Activated CD8-positive, alpha-beta T cell treated with anti-CD3 and anti-CD28 coated beads, Interleukin-2, amount 10 ng/mL, durations not matched to agents 7 days and 5 days (primary cell): ENCODE results near the gene KERA. TPM values are rescaled to one million over a fixed set of nuclear protein-coding genes. Genes with fewer than 3 reads are reported as not detected.
"Not testable (repeated sequence)": the region's sequence is repeated elsewhere in the genome, so short reads cannot be mapped to it uniquely, and the experiment has no call there.

Source experiments
- ATAC-seq: fragments of 150-1000 bp; cut with Tn5 transposase; one replicate; pipeline ENCODE4 v1.10.0; 2021; ENCODE audit warnings: moderate library complexity
- CTCF ChIA-PET: fragments of 350-600 bp; sonication (Branson Sonifier 250); formaldehyde crosslinking; loops from one replicate; lab custom pipeline; 2021; ENCODE audit warnings: antibody characterized with exemption; lab: Charles Lee
- POLR2A ChIA-PET: fragments of 350-600 bp; sonication (Branson Sonifier 250); formaldehyde crosslinking; loops from one replicate; lab custom pipeline; 2021; ENCODE audit warnings: antibody characterized with exemption; lab: Charles Lee
- DNase-seq: peaks from one replicate; pipeline ENCODE4 v3.0.0-alpha.2; 2020
- H3K27ac Mint-ChIP-seq: one replicate; pipeline ENCODE4 v1.8.0; 2021; ENCODE audit warnings: mild to moderate bottlenecking, mixed read lengths
- H3K27me3 Mint-ChIP-seq: one replicate; pipeline ENCODE4 v1.8.0; 2021; ENCODE audit warnings: low read depth, mixed read lengths
- H3K36me3 Mint-ChIP-seq: one replicate; pipeline ENCODE4 v1.8.0; 2021; ENCODE audit warnings: low read depth, mixed read lengths
- H3K4me1 Mint-ChIP-seq: one replicate; pipeline ENCODE4 v1.8.0; 2021; ENCODE audit warnings: low read depth, mixed read lengths
- H3K4me3 Mint-ChIP-seq: one replicate; pipeline ENCODE4 v1.8.0; 2021; ENCODE audit warnings: mild to moderate bottlenecking, mixed read lengths
- H3K9me3 Mint-ChIP-seq: one replicate; pipeline ENCODE4 v1.8.0; 2022; ENCODE audit warnings: mixed read lengths; ENCODE audit not compliant: insufficient read depth
- total RNA-seq, 2 experiments: library from RNA; stranded (reverse); gene quantifications; one replicate each; pipeline ENCODE4 v1.2.3, GENCODE V29; 2021

The KERA gene
- total RNA-seq, 2 experiments from 2014 or later = not detected

DNA sequence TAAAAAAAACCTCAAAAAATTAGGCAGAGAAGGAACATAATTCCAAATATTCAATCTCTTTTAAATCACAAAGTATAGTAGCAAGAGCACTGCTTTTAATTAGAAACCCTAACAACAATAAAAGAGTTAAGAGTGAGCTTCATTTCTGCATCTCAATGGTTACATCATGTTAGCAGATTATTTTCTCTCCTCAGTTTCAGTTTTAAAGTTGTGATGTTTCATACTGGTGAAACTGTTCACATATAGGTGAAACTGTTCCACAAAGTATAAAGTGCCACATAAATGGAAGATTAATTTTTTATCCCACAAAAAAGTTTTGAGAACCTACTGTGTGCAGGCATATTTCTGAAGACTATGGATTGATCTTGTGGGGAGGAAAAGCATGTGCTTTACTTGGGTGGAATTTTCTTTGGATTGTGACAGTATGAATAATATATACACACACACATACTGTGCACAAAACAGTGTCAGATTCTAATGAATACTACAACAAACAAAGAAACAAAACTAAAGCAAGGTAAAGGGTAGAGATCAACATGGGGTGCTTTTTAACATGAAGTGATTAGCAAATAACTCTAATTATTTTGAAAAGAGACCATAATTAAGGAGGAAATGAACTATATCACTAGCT is 36.3 kb upstream of the KERA start:
- Mint-ChIP-seq H3K4me3 (no peak overlapping the region), H3K36me3 (no peaks in the 10 kb centered on the region), H3K9me3 (peaks cover 3% of the 10 kb centered on the region), H3K4me1 (no peaks in the 10 kb centered on the region), H3K27me3 (no peaks in the 10 kb centered on the region), H3K27ac (no peak overlapping the region)
- POLR2A ChIA-PET = no interaction called here
- DNase-seq (no peak), ATAC-seq (no peak)
- CTCF ChIA-PET = no interaction called here

DNA sequence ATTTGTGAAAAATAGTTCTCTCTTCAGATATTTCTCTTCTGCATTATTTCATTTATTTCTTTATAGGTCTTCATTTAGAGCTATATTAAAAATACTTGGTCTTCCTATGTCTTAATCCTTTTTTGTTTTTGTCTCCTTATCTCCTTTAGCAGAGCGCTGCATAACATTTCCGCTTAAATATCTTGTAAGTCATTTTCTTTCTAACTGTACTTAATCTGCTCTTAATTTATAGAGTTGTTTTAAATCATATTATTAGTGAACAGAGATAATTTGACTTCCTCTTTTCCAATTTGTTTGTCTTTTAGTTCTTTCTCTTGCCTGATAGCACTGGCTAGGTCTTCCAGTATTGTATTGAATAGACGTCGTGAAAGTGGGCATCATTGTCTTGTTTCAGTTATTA is 35.5 kb upstream of the KERA start:
- no peak for DNase-seq
- H3K4me1 Mint-ChIP-seq = no peaks in the 10 kb centered on the region
- ATAC-seq = no peak
- POLR2A ChIA-PET = no interaction called here
- no peaks in the 10 kb centered on the region for H3K36me3 Mint-ChIP-seq
- H3K4me3 Mint-ChIP-seq = no peak overlapping the region
- peaks cover 8% of the 10 kb centered on the region for H3K9me3 Mint-ChIP-seq
- CTCF ChIA-PET = no interaction called here
- no peak overlapping the region for H3K27ac Mint-ChIP-seq
- H3K27me3 Mint-ChIP-seq = no peaks in the 10 kb centered on the region

DNA sequence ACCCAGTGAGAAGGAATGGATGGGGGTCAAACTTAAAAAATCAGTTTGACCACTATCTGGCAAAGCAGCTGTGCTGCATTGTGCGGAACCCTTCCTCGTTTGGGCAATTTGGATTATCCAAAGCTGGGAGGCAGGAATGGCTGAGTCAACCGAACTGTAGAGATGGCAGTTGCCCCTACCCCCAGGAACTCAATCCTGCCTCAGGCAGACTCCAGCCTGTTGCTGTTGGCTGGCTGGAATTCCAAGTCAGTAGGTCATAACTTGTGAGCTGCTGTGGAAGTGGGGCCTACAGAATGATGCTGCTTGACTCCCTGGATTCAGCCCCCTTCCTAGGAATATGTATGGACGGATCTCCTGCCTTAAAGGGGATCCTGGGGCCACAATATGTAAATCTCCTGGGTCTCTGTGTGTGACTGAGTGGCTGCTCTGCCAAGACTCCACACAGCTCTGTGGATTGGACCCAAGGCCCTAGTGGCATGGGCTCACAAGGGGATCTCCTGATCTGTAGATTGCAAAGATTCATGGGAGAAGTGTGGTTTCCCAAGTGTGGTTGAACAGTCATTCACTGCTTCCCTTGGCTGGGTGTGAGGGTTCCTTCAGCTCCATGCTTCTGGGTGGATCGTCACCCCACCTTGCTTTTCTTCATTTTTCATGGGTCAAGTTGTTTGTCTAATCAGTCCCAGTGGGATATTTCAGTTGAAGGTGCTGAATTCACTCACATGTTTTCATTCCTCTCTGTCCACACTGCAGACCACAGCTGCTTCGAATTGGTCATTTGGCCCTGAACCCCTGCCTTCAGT is 34.3 kb upstream of the KERA start:
- Mint-ChIP-seq H3K36me3 (no peaks in the 10 kb centered on the region), H3K4me3 (no peak overlapping the region), H3K4me1 (no peaks in the 10 kb centered on the region), H3K27ac (no peak overlapping the region), H3K27me3 (no peaks in the 10 kb centered on the region), H3K9me3 (peaks cover 8% of the 10 kb centered on the region)
- ChIA-PET CTCF (no interaction called here), POLR2A (no interaction called here)
- no peak for ATAC-seq
- no peak for DNase-seq

DNA sequence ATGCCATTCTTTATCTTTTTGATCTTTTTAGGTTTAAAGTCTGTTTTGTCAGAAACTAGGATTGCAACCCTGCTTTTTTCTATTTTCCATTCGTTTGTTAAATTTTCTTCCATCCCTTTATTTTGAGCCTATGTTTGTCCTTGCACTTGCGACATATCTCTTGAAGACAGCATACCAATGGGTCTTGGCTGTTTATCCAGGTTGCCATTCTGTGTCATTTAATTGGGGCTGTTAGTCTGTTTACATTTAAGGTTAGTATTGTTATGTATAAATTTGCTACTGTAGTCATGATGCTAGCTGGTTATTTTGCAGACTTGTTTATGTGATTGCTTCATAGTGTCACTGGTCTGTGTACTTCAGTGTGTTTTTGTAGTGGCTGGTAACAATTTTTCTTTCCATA is 32.1 kb upstream of the KERA start:
- ATAC-seq, H3K27ac Mint-ChIP-seq, H3K27me3 Mint-ChIP-seq, DNase-seq, H3K4me1 Mint-ChIP-seq, H3K4me3 Mint-ChIP-seq, H3K9me3 Mint-ChIP-seq, H3K36me3 Mint-ChIP-seq, POLR2A ChIA-PET: not testable (repeated sequence)
- CTCF ChIA-PET = interaction anchor here (1.2 kb wide), 1 partner anchor 19 kb away, joined by 4 read pairs; no protein-coding TSS in a partner anchor

DNA sequence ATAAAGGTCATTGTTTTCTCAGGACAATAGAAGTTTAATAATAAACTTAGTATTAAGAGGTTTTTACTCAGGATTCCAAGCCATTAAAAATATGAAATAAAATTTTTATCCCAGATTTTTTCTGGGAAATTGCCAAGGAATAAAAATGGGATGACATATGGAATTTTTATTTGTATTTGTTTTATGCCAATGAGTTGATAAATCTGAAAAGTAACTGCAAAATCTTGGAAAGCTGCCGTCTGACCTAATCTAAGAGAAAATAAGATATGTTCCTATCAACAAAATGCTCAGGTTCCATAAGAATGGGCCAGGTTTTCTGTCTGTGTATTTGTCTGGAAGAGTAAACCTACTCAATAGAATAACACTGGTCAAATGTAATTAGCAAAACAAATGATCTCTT is 22.2 kb upstream of the KERA start:
- Mint-ChIP-seq H3K4me1 (no peaks in the 10 kb centered on the region), H3K27me3 (no peaks in the 10 kb centered on the region), H3K4me3 (no peak overlapping the region), H3K9me3 (no peaks in the 10 kb centered on the region), H3K36me3 (no peaks in the 10 kb centered on the region), H3K27ac (no peak overlapping the region)
- no peak for ATAC-seq
- DNase-seq = no peak
- ChIA-PET CTCF (no interaction called here), POLR2A (no interaction called here)

DNA sequence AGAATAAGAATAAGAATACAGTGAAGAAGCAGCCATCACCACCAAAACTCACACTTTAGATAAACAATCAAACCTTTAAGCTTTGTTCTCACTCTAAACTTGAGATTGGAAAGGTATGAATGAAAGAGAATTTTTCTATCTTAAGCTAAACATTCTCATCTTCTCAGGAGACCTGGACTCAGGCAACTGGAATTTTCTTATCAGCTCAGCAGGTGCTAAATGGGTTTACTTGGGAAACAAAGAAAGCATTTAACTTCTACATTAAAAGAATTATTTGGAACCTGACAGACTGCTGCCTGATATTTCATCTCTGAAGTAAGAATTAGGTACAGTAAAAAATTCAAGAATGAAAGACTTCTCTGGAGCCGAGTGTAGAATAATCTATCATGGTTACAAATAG is 20.7 kb upstream of the KERA start:
- Mint-ChIP-seq H3K27ac (no peak overlapping the region), H3K4me3 (no peak overlapping the region), H3K4me1 (no peaks in the 10 kb centered on the region), H3K9me3 (no peaks in the 10 kb centered on the region), H3K36me3 (no peaks in the 10 kb centered on the region), H3K27me3 (no peaks in the 10 kb centered on the region)
- ATAC-seq (no peak), DNase-seq (no peak)
- ChIA-PET POLR2A (no interaction called here), CTCF (no interaction called here)

DNA sequence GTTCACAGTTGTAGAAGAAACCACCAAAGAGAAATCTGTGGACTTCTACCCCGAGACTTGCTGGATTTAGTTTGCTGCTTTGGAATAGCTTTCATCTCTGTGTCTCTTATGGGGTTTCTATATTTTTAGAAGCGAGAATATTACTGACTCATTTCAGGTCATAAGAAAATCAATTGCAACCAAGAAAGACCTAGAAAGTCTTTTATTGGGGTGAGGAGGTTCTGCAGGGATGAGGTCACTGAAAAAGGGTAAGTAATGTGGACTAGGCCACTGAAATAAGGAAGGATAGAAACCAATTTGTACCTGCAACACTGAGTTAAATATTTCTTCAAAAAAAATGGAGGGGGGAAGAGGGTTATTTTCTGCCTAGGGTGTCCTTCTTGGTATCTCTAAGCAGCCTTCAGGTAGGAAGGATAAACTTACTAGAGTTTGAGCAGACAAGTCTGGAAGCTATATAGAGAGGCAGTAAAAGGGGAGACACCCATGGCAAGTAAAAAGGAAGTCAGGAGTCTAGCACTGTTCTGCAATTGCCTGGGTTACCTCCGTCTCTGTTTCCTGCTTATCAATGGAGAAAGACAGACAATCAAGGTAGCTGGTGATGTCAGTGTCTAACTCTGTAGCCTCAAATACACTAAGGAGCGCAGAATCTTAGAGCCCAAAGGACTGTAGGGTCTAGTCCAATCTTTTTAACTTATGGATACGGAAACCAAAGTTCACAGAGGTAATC is 19.6 kb upstream of the KERA start:
- ChIA-PET CTCF (no interaction called here), POLR2A (no interaction called here)
- Mint-ChIP-seq H3K4me1 (no peaks in the 10 kb centered on the region), H3K4me3 (no peak overlapping the region), H3K36me3 (no peaks in the 10 kb centered on the region), H3K27me3 (no peaks in the 10 kb centered on the region), H3K9me3 (no peaks in the 10 kb centered on the region), H3K27ac (no peak overlapping the region)
- DNase-seq = no peak
- no peak for ATAC-seq

DNA sequence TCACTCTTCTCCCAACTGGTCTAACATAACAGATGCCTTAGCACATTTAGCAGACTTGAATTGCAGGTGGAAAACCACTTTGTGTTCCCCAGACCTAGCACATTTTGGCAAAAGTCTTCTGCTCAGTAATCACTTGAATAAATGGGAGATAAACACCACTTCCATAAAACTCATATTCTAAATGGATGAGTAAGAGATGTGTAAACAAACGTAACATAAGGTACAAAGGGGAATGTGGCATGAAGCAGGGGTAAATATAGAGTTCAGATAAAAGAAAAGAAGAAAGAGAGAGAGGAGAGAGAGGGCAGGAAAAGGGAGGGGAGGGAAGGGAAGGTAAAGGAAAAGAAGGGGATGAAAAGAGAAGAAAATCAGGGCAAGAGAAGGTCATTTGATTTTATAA is 17.0 kb upstream of the KERA start:
- Mint-ChIP-seq H3K9me3 (no peaks in the 10 kb centered on the region), H3K4me3 (no peak overlapping the region), H3K27ac (no peak overlapping the region), H3K4me1 (no peaks in the 10 kb centered on the region), H3K27me3 (no peaks in the 10 kb centered on the region), H3K36me3 (no peaks in the 10 kb centered on the region)
- ChIA-PET CTCF (no interaction called here), POLR2A (no interaction called here)
- DNase-seq (no peak), ATAC-seq (no peak)

DNA sequence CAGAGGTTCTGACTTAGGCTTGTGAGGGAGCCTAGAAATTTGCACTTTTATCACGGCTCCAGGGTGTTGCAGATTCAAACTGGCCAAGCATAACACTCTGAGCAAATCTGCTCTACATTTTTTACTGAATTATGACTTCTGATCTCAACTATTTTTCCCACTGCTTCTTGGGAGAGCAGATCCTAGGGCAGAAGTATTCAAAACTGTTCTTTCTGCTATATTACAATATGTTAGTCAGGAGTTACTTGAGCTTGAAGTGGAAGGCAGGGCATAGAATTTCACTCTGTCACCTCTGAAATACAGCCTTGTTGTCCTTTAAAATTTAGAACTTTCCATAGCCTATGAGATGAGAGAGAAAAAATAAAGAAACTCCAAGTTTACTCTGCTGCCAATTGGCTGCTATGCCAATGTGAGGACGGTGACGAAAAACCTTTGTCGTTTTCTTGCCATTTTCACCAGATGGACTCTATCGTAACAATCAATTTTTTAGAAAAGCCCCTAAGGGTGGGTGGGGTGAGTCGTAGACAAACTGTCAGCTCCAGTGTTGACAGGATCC is 16.4 kb upstream of the KERA start:
- H3K36me3 Mint-ChIP-seq = no peaks in the 10 kb centered on the region
- no peaks in the 10 kb centered on the region for H3K4me1 Mint-ChIP-seq
- CTCF ChIA-PET = no interaction called here
- ATAC-seq = no peak
- H3K27me3 Mint-ChIP-seq = no peaks in the 10 kb centered on the region
- H3K4me3 Mint-ChIP-seq = no peak overlapping the region
- POLR2A ChIA-PET = no interaction called here
- no peak overlapping the region for H3K27ac Mint-ChIP-seq
- no peak for DNase-seq
- H3K9me3 Mint-ChIP-seq = no peaks in the 10 kb centered on the region

DNA sequence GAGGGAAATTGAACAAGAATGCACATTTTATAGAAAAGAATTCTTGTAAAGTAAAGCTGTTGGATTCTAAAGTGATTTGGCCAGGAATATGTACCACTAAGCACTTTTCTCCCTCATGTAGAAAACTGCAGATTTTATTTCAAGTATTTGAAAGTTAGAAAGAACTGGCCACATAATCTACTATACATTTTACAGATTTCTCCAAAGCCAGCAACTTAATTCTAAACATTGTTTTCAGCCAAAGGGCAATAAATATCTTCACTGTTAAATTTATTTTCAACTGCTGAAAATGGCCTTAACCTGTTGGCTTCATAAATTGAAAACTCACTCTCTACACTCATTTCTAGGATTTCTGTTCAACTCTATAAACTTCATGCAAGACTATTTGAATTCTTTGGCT is 15.6 kb upstream of the KERA start:
- no peaks in the 10 kb centered on the region for H3K27me3 Mint-ChIP-seq
- no peak overlapping the region for H3K27ac Mint-ChIP-seq
- CTCF ChIA-PET = no interaction called here

DNA sequence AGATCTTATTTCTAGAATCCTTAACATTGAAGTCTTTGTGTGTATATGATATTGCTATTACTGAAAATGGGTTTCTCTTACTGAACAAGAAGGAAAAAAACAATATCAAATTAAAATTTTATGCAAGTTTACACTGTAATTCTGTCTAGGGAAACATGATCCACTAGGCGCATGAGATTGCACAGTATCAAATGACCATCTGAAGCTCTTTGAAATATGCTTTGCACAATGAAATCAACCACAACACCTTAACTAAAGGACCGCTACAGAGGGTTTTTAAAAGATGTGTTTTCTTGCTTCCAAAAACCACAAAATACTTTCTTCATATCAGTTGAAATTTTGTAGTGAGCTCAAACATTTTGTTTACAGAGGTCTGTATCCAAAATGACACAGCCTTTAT is 15.1 kb upstream of the KERA start:
- no peak for ATAC-seq
- H3K27ac Mint-ChIP-seq = no peak overlapping the region
- no peak for DNase-seq
- no peaks in the 10 kb centered on the region for H3K36me3 Mint-ChIP-seq
- no peaks in the 10 kb centered on the region for H3K27me3 Mint-ChIP-seq
- POLR2A ChIA-PET = no interaction called here
- no peaks in the 10 kb centered on the region for H3K4me1 Mint-ChIP-seq
- H3K4me3 Mint-ChIP-seq = no peak overlapping the region
- CTCF ChIA-PET = no interaction called here
- no peaks in the 10 kb centered on the region for H3K9me3 Mint-ChIP-seq

More for the DNA sequence above, 15.6 kb upstream of the KERA start:
- Mint-ChIP-seq H3K4me3 (no peak overlapping the region), H3K36me3 (no peaks in the 10 kb centered on the region), H3K4me1 (no peaks in the 10 kb centered on the region), H3K9me3 (no peaks in the 10 kb centered on the region)
- POLR2A ChIA-PET = no interaction called here
- ATAC-seq = no peak
- DNase-seq = no peak

DNA sequence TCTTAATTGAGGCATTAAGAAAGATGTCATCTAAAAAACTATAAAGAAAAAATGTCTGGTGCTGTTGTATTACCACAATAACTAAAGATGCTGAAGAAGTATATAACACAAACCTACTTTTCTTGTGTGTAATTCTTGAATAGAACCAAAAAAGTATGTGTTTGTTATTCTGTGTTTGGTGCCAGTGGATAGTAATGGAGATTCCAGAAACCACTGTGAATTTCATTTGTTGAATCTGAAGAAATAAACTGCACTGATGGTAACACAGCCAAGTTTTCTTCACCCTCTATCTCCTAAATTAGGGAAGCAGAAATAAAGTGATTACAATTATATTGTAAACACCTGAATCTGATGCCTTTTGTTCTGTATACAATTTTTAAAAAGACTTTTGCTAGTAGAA is 13.1 kb upstream of the KERA start:
- H3K9me3 Mint-ChIP-seq = no peaks in the 10 kb centered on the region
- ChIA-PET CTCF (interaction anchor here (1.5 kb wide), 1 partner anchor 38 kb away, joined by 4 read pairs; no protein-coding TSS in a partner anchor), POLR2A (no interaction called here)
- H3K36me3 Mint-ChIP-seq = no peaks in the 10 kb centered on the region
- no peak overlapping the region for H3K4me3 Mint-ChIP-seq
- no peak for ATAC-seq
- no peak overlapping the region for H3K27ac Mint-ChIP-seq
- no peak for DNase-seq
- H3K27me3 Mint-ChIP-seq = no peaks in the 10 kb centered on the region
- H3K4me1 Mint-ChIP-seq = no peaks in the 10 kb centered on the region
